ENCODE measurements around the gene DND1. TPM values are rescaled to one million over a fixed set of nuclear protein-coding genes. Genes with fewer than 3 reads are reported as not detected.
A peak's percentile ranks its signal among the peaks of the same experiment; 100 is the strongest.

The DND1 gene
- total and polyA plus RNA-seq, 2 experiments from 2014 or later: 8.1 to 15.5 TPM

DNA sequence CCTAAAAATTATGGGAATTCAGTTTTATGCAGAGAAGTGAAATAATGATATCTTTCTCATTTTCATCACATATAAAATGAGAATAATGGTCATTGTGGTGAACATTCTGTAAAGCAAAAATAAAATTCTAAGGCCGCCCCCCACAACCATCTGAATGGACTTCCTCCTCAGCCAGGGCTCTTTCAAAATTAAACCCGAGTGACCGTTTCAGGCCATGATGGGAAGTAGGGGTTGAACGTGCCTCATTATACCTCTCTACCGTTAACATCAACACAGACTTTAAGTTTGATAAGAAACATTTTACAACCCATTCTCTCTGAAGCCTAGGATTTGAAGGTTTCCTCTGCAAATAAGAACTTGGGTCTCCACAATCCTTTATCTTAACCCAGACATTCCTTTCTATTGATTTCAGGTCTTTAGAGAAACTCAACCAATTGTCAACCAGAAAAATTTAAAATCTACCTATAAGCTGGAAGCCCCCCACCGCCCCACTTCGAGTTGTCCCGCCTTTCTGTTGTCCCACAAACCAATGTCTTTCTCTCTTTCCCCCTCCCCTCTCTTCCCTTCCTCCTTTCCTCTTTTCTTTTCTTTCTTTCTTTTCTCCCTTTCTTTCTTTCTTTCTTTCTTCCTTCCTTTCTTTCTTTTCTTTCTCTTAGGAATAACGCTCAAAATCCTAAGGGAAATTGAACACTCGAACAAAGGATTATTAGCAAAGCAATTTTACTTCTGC, 35.8 kb downstream of the DND1 start:
- Histone ChIP-seq H3K36me3 (ENCODE audit: insufficient read depth) (no peaks in the 10 kb centered on the region), H4K20me1 (replicated peaks; ENCODE audit: insufficient read depth) (no peaks in the 10 kb centered on the region; the same call in 1 of the 2 replicates), H3K27ac (ENCODE audit: low read depth) (no peak overlapping the region), H2AFZ (peak overlapping the region; percentile 60; the same call in 1 of the 2 replicates), H3K4me3 (no peak overlapping the region), H3F3A (replicated peaks; ENCODE audit: low read depth) (no peaks in the 10 kb centered on the region), H3K4me1 (ENCODE audit: insufficient read depth) (peaks cover 17% of the 10 kb centered on the region), H3K4me2 (no peak overlapping the region), H3K9me2 (ENCODE audit: insufficient read depth) (0 out of 2 replicates have a peak, but pooled peaks cover 3% of the 10 kb centered on the region), H3K79me2 (replicated peaks; ENCODE audit: insufficient read depth) (peaks cover 13% of the 10 kb centered on the region), H3K27me3 (ENCODE audit: insufficient read depth) (peaks cover 17% of the 10 kb centered on the region)
- DNase-seq (ENCODE audit: low spot score): peak; percentile 23
- H3K27me3 Mint-ChIP-seq (ENCODE audit: insufficient read depth, low read depth, poor library complexity): peaks cover 19% of the 10 kb centered on the region
- H3K36me3 Mint-ChIP-seq (ENCODE audit: low read depth): peaks cover 14% of the 10 kb centered on the region
- H3K4me1 Mint-ChIP-seq: peaks cover 11% of the 10 kb centered on the region
- peaks cover 12% of the 10 kb centered on the region for H3K9me3 Mint-ChIP-seq
- H3K4me3 Mint-ChIP-seq: no peak overlapping the region
- no peak for TF ChIP-seq ZNF114 (CRISPR knock-in tag; IDR thresholded peaks at IDR 0.05)
- no peak for TF ChIP-seq JUNB (IDR thresholded peaks at IDR 0.05; ENCODE audit: unreplicated experiment)
- TF ChIP-seq, protein P1, sequence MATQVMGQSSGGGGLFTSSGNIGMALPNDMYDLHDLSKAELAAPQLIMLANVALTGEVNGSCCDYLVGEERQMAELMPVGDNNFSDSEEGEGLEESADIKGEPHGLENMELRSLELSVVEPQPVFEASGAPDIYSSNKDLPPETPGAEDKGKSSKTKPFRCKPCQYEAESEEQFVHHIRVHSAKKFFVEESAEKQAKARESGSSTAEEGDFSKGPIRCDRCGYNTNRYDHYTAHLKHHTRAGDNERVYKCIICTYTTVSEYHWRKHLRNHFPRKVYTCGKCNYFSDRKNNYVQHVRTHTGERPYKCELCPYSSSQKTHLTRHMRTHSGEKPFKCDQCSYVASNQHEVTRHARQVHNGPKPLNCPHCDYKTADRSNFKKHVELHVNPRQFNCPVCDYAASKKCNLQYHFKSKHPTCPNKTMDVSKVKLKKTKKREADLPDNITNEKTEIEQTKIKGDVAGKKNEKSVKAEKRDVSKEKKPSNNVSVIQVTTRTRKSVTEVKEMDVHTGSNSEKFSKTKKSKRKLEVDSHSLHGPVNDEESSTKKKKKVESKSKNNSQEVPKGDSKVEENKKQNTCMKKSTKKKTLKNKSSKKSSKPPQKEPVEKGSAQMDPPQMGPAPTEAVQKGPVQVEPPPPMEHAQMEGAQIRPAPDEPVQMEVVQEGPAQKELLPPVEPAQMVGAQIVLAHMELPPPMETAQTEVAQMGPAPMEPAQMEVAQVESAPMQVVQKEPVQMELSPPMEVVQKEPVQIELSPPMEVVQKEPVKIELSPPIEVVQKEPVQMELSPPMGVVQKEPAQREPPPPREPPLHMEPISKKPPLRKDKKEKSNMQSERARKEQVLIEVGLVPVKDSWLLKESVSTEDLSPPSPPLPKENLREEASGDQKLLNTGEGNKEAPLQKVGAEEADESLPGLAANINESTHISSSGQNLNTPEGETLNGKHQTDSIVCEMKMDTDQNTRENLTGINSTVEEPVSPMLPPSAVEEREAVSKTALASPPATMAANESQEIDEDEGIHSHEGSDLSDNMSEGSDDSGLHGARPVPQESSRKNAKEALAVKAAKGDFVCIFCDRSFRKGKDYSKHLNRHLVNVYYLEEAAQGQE (IDR thresholded peaks at IDR 0.05; ENCODE audit: unreplicated experiment): no peak
- no peak for TF ChIP-seq EZH2 (IDR thresholded peaks at IDR 0.05; ENCODE audit: low read depth, unreplicated experiment)
- TF ChIP-seq STAT1 (IDR thresholded peaks at IDR 0.05; ENCODE audit: unreplicated experiment): no peak
- TF ChIP-seq POLR2AphosphoS5 (IDR thresholded peaks at IDR 0.05; ENCODE audit: low read depth): no peak
- no peak for ATAC-seq
- no peak overlapping the region for H3K27ac Mint-ChIP-seq

DNA sequence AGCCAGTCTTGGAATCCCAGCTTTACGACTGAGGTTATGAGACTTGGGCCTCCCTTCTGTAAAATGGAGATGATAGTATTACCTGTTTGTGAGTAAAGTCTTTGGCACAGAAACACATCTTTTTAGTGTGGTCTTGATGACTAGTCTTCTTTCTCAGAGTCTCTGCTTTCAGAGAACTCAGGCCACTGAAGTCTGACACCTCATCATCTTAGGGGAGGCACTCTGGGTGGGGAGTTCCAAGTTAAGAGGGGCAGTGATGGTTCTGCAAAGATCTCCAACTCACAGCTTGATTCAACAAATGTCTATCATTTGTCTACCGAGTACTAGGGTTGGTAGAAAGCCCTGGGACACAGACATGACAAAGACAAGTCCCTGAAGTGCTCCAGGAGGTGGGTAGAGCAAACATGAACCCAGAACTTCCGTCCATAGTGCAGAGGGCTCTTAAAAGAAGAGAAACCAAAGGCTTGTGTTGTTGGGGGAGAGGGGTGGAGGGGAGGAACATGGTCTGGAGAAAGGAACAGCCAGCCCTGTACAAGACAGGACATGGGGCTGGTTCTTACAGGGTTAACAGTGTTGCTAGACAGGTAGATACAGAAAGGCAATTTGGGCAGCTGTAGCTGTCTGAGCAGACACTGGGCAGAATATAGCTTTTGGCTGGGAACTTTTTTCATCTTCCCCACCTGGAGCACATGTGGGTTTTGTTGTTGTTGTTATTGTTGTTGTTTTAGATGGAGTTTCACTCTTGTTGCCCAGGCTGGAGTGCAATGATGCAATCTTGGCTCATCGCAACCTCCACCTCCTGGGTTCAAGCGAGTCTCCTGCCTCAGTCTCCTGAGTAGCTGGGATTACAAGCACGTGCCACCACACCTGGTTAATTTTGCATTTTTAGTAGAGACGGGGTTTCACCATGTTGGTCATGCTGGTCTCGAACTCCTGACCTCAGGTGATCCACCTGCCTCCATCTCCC, 37.8 kb downstream of the DND1 start:
- peaks cover 24% of the 10 kb centered on the region for H3K27me3 Mint-ChIP-seq (ENCODE audit: insufficient read depth, low read depth, poor library complexity)
- 0 out of 2 replicates have a peak, but pooled peaks cover 3% of the 10 kb centered on the region for H3K9me2 ChIP-seq (ENCODE audit: insufficient read depth)
- H3K36me3 ChIP-seq (ENCODE audit: insufficient read depth): no peaks in the 10 kb centered on the region
- no peak overlapping the region for H3K27ac ChIP-seq (ENCODE audit: low read depth)
- peaks cover 37% of the 10 kb centered on the region for H3K27me3 ChIP-seq (ENCODE audit: insufficient read depth)
- H3K4me3 Mint-ChIP-seq: no peak overlapping the region
- no peak for TF ChIP-seq EZH2 (IDR thresholded peaks at IDR 0.05; ENCODE audit: low read depth, unreplicated experiment)
- H3K36me3 Mint-ChIP-seq (ENCODE audit: low read depth): 0 out of 3 replicates have a peak, but pooled peaks cover 3% of the 10 kb centered on the region
- no peak overlapping the region for H2AFZ ChIP-seq
- DNase-seq (ENCODE audit: low spot score): no peak
- no peak overlapping the region for H3K4me3 ChIP-seq
- peaks cover 11% of the 10 kb centered on the region for H3K4me1 Mint-ChIP-seq
- no peaks in the 10 kb centered on the region for H4K20me1 ChIP-seq (replicated peaks; ENCODE audit: insufficient read depth)
- H3F3A ChIP-seq (replicated peaks; ENCODE audit: low read depth): no peaks in the 10 kb centered on the region
- ATAC-seq: no peak
- H3K4me1 ChIP-seq (ENCODE audit: insufficient read depth): peaks cover 13% of the 10 kb centered on the region
- H3K9me3 Mint-ChIP-seq: peaks cover 17% of the 10 kb centered on the region
- peaks cover 7% of the 10 kb centered on the region for H3K79me2 ChIP-seq (replicated peaks; ENCODE audit: insufficient read depth)
- no peak overlapping the region for H3K27ac Mint-ChIP-seq
- no peak overlapping the region for H3K4me2 ChIP-seq

Data from GM23338 (cell line).